GM23338 (cell line): ENCODE results near the gene AKNAD1. TPM values are rescaled to one million over a fixed set of nuclear protein-coding genes. Genes with fewer than 3 reads are reported as not detected.

Experiments
- ATAC-seq: fragments of 200-7000 bp; cut with Tn5 transposase; 3 replicates; pipeline ENCODE4 v1.9.1; 2020
- DNase-seq: peaks from one replicate; pipeline ENCODE4 v3.0.0-alpha.2; 2015; ENCODE audit warnings: low spot score
- H2AFZ ChIP-seq: fragments of 200-600 bp; sonication (generic); 2 replicates; pipeline ENCODE4 v1.8.0; 2016; ENCODE audit warnings: antibody characterized with exemption, mild to moderate bottlenecking, moderate library complexity
- H3F3A ChIP-seq: fragments of 200-600 bp; sonication (generic); replicated peaks from 2 replicates; pipeline ENCODE4 v1.8.0; 2017; ENCODE audit warnings: antibody characterized with exemption, mixed run types, low read depth
- H3K27ac ChIP-seq: fragments of 200-600 bp; sonication (generic); 2 replicates; pipeline ENCODE4 v1.6.1; 2016; ENCODE audit warnings: low read depth
- H3K27me3 ChIP-seq: fragments of 200-600 bp; sonication (generic); 2 replicates; pipeline ENCODE4 v1.8.0; 2016; ENCODE audit warnings: mild to moderate bottlenecking, mixed run types, moderate library complexity; ENCODE audit not compliant: insufficient read depth
- H3K36me3 ChIP-seq: fragments of 200-600 bp; sonication (generic); 2 replicates; pipeline ENCODE4 v1.8.0; 2016; ENCODE audit warnings: mild to moderate bottlenecking; ENCODE audit not compliant: insufficient read depth
- H3K4me1 ChIP-seq: fragments of 200-600 bp; sonication (generic); 2 replicates; pipeline ENCODE4 v1.8.0; 2016; ENCODE audit warnings: mild to moderate bottlenecking, moderate library complexity; ENCODE audit not compliant: insufficient read depth
- H3K4me2 ChIP-seq: fragments of 200-600 bp; sonication (generic); 2 replicates; pipeline ENCODE4 v1.7.1; 2017; ENCODE audit warnings: mixed run types
- H3K4me3 ChIP-seq: fragments of 200-600 bp; sonication (generic); 2 replicates; pipeline ENCODE4 v1.6.1; 2016; ENCODE audit warnings: mixed run types
- H3K79me2 ChIP-seq: fragments of 200-600 bp; sonication (generic); replicated peaks from 2 replicates; pipeline ENCODE4 v1.8.0; 2017; ENCODE audit warnings: mild to moderate bottlenecking; ENCODE audit not compliant: insufficient read depth
- H3K9me2 ChIP-seq: fragments of 200-600 bp; sonication (generic); 2 replicates; pipeline ENCODE4 v1.8.0; 2017; ENCODE audit not compliant: insufficient read depth
- H4K20me1 ChIP-seq: fragments of 200-600 bp; sonication (generic); replicated peaks from 2 replicates; pipeline ENCODE4 v1.8.0; 2017; ENCODE audit warnings: mild to moderate bottlenecking; ENCODE audit not compliant: insufficient read depth
- H3K27ac Mint-ChIP-seq: 2 replicates; pipeline ENCODE4 v1.8.0; 2020; ENCODE audit warnings: inconsistent platforms, mild to moderate bottlenecking, moderate library complexity, mixed read lengths
- H3K27me3 Mint-ChIP-seq: 3 replicates; pipeline ENCODE4 v1.8.0; 2022; ENCODE audit warnings: low read depth, mild to moderate bottlenecking, moderate library complexity, mixed read lengths, inconsistent platforms; ENCODE audit not compliant: insufficient read depth, poor library complexity
- H3K36me3 Mint-ChIP-seq: 3 replicates; pipeline ENCODE4 v1.8.0; 2021; ENCODE audit warnings: low read depth, mild to moderate bottlenecking, inconsistent platforms, moderate library complexity, mixed read lengths
- H3K4me1 Mint-ChIP-seq: 3 replicates; pipeline ENCODE4 v1.8.0; 2020; ENCODE audit warnings: mild to moderate bottlenecking, inconsistent platforms, mixed read lengths
- H3K4me3 Mint-ChIP-seq: 3 replicates; pipeline ENCODE4 v1.8.0; 2021; ENCODE audit warnings: moderate library complexity, mild to moderate bottlenecking, inconsistent platforms, mixed read lengths
- H3K9me3 Mint-ChIP-seq: 3 replicates; pipeline ENCODE4 v1.8.0; 2020; ENCODE audit warnings: moderate library complexity, mild to moderate bottlenecking, inconsistent platforms, mixed read lengths
- CREB1 ChIP-seq: fragments of 250-450 bp; sonication (Bioruptor Pico); IDR thresholded peaks from 2 replicates; pipeline ENCODE4 v1.5.0; 2020; ENCODE audit warnings: low read depth, mild to moderate bottlenecking, moderate library complexity
- CTCF ChIP-seq, 2 experiments: fragments of 200-600 bp in 1 of 2; sonication (generic) in 1 of 2; conservative IDR thresholded peaks; 2 replicates each; pipeline versions ENCODE4 v1.5.1 to v1.6.1; 2016 to 2017; ENCODE audit warnings: antibody characterized with exemption in 2 of 2, low read depth in 2 of 2, mild to moderate bottlenecking in 2 of 2, moderate library complexity in 1 of 2
- EZH2 ChIP-seq: fragments of 200-600 bp; sonication (generic); IDR thresholded peaks from one replicate; pipeline ENCODE4 v1.8.0; 2017; ENCODE audit warnings: antibody characterized with exemption, mild to moderate bottlenecking, low read depth; ENCODE audit not compliant: unreplicated experiment
- JUNB ChIP-seq: IDR thresholded peaks from one replicate; pipeline ENCODE4 v1.6.1; 2016; ENCODE audit warnings: antibody characterized with exemption; ENCODE audit not compliant: unreplicated experiment
- NANOG ChIP-seq: IDR thresholded peaks from 2 replicates; pipeline ENCODE4 v1.6.1; 2016; ENCODE audit warnings: antibody characterized with exemption, borderline replicate concordance
- REST ChIP-seq: IDR thresholded peaks from one replicate; pipeline ENCODE4 v1.6.1; 2018; ENCODE audit warnings: antibody characterized with exemption; ENCODE audit not compliant: unreplicated experiment
- STAT1 ChIP-seq: IDR thresholded peaks from one replicate; pipeline ENCODE4 v1.6.1; 2016; ENCODE audit warnings: antibody characterized with exemption; ENCODE audit not compliant: unreplicated experiment
- ZNF114 ChIP-seq: fragments of 250-450 bp; sonication (Bioruptor Pico); IDR thresholded peaks from 2 replicates; pipeline ENCODE4 v1.5.0; 2020; ENCODE audit warnings: mild to moderate bottlenecking, moderate library complexity
- ZNF331 ChIP-seq: fragments of 250-450 bp; sonication (Bioruptor Pico); IDR thresholded peaks from 2 replicates; pipeline ENCODE4 v1.5.0; 2020; ENCODE audit warnings: low read depth, mild to moderate bottlenecking, moderate library complexity
- ZNF462 ChIP-seq: fragments of 250-450 bp; sonication (Bioruptor Pico); IDR thresholded peaks from 2 replicates; pipeline ENCODE4 v1.5.0; 2020; ENCODE audit warnings: mild to moderate bottlenecking, moderate library complexity
- polyA plus RNA-seq: library from polyadenylated mRNA; unstranded; fragments of >200 nt; fragmentation: Nextera tagmentation; extraction: Ambion mirVana; gene quantifications from 2 replicates; pipeline ENCODE4 v1.2.1, GENCODE V29; 2016
- total RNA-seq: library from RNA; depleted of rRNA; stranded (reverse); fragments of >200 nt; shearing (Covaris generic); gene quantifications from 2 replicates; pipeline ENCODE4 v1.2.3, GENCODE V29; 2014

AKNAD1 gene
- total and polyA plus RNA-seq, 2 experiments from 2014 or later, result not detected

- Mint-ChIP-seq H3K27me3 (peaks cover 2% of the 10 kb centered on the region), H3K4me3 (no peak overlapping the region), H3K27ac (no peak overlapping the region), H3K4me1 (no peaks in the 10 kb centered on the region; the same call in 2 of the 3 replicates), H3K36me3 (peaks cover 51% of the 10 kb centered on the region), H3K9me3 (peaks cover 28% of the 10 kb centered on the region)
- H3K4me2 ChIP-seq, result no peak overlapping the region
- no peaks in the 10 kb centered on the region for H3K4me1 ChIP-seq
- DNase-seq (peak; percentile 7), ATAC-seq (no peak)
- H3K4me3 ChIP-seq, result no peak overlapping the region
- H3K27ac ChIP-seq, result no peak overlapping the region
- no peak for TF ChIP-seq CTCF (conservative IDR thresholded peaks at IDR 0.05; ENCODE audit: low read depth in 2 of 2)
- TF ChIP-seq CREB1, result no peak
- TF ChIP-seq ZNF462 (CRISPR knock-in tag), result no peak
- no peak for TF ChIP-seq JUNB
- TF ChIP-seq NANOG, result no peak
- no peak for TF ChIP-seq EZH2
- no peak for TF ChIP-seq REST
- no peak for TF ChIP-seq STAT1
- no peak for TF ChIP-seq ZNF114 (CRISPR knock-in tag)
- TF ChIP-seq ZNF331 (CRISPR knock-in tag), result no peak
- H3K9me2 ChIP-seq, result no peaks in the 10 kb centered on the region
- H3K79me2 ChIP-seq, result no peaks in the 10 kb centered on the region
- no peaks in the 10 kb centered on the region for H3K27me3 ChIP-seq
- no peak overlapping the region for H2AFZ ChIP-seq
- peaks cover 19% of the 10 kb centered on the region for H3K36me3 ChIP-seq
- H3F3A ChIP-seq, result no peaks in the 10 kb centered on the region
- H4K20me1 ChIP-seq, result no peaks in the 10 kb centered on the region
These were observed 75.8 kb downstream of the AKNAD1 start for GRCh38 chr1:108780937-108781574.
